HL-60 (cell line): Measurements from ENCODE around the gene USP31.
A peak's percentile ranks its signal among the peaks of the same experiment; 100 is the strongest.

Experiments used
- CTCF ChIP-seq: IDR thresholded peaks from one replicate; pipeline ENCODE4 v1.5.1; 2011; ENCODE audit warnings: low read length, control low read depth, inconsistent platforms; ENCODE audit not compliant: insufficient read depth
- POLR2AphosphoS5 ChIP-seq: IDR thresholded peaks from 2 replicates; pipeline ENCODE4 v1.6.1; 2012; ENCODE audit warnings: low read depth
- SPI1 ChIP-seq: IDR thresholded peaks from 2 replicates; pipeline ENCODE4 v1.6.1; 2012; ENCODE audit warnings: low read depth, mild to moderate bottlenecking, borderline replicate concordance

GRCh38 chr16:23060458-23061320 is 88.6 kb downstream of the USP31 start:
- TF ChIP-seq CTCF = peak; percentile 46
- no peak for TF ChIP-seq SPI1
- TF ChIP-seq POLR2AphosphoS5 = no peak
